GM12878 (cell line): Measurements from ENCODE around the gene MBD6. TPM values are rescaled to one million over a fixed set of nuclear protein-coding genes. Genes with fewer than 3 reads are reported as not detected.
A peak's percentile ranks its signal among the peaks of the same experiment; 100 is the strongest.

Source experiments
- ATF7 ChIP-seq: fragments of 450-650 bp; IDR thresholded peaks from 2 replicates; pipeline ENCODE4 v1.6.1; 2016; ENCODE audit warnings: low read depth, mild to moderate bottlenecking
- CTCF ChIP-seq, 3 experiments: IDR thresholded peaks in 2 of 3; conservative IDR thresholded peaks in 1 of 3; 2 replicates each; pipeline ENCODE4 v1.5.1; 2011; ENCODE audit warnings: low read depth in 3 of 3, low read length in 3 of 3, mild to moderate bottlenecking in 3 of 3, control low read depth in 2 of 3, moderate library complexity in 2 of 3, inconsistent platforms in 1 of 3, mixed read lengths in 1 of 3; ENCODE audit not compliant: control insufficient read depth in 2 of 3, insufficient read depth in 1 of 3; ENCODE audit errors: extremely low read depth in 1 of 3
- EGR1 ChIP-seq, 2 experiments: IDR thresholded peaks; 1 replicate in 1 of 2; 2 replicates in 1 of 2; pipeline ENCODE4 v1.6.1; 2011 to 2012; ENCODE audit warnings: low read depth in 2 of 2, low read length in 2 of 2, borderline replicate concordance in 1 of 2, mild to moderate bottlenecking in 1 of 2, moderate library complexity in 1 of 2
- FOXM1 ChIP-seq: IDR thresholded peaks from 2 replicates; pipeline ENCODE4 v1.6.1; 2012; ENCODE audit warnings: low read depth, mild to moderate bottlenecking, inconsistent platforms, low read length, moderate library complexity
- GATAD2B ChIP-seq: fragments of 450-650 bp; conservative IDR thresholded peaks from 2 replicates; pipeline ENCODE4 v1.6.1; 2017; ENCODE audit warnings: low read depth, mild to moderate bottlenecking, moderate library complexity
- HDGF ChIP-seq: fragments of 450-650 bp; IDR thresholded peaks from 2 replicates; pipeline ENCODE4 v1.6.1; 2016; ENCODE audit warnings: antibody characterized with exemption
- IKZF2 ChIP-seq, 2 experiments: fragments of 450-650 bp; IDR thresholded peaks; 2 replicates each; pipeline ENCODE4 v1.6.1; 2017; ENCODE audit warnings: mild to moderate bottlenecking in 2 of 2, moderate library complexity in 2 of 2
- JUNB ChIP-seq: IDR thresholded peaks from 2 replicates; pipeline ENCODE4 v1.6.1; 2016; ENCODE audit warnings: antibody characterized with exemption, mild to moderate bottlenecking
- LARP7 ChIP-seq: fragments of 450-650 bp; IDR thresholded peaks from 2 replicates; pipeline ENCODE4 v1.6.1; 2017; ENCODE audit warnings: mild to moderate bottlenecking
- MEF2B ChIP-seq: fragments of 450-650 bp; IDR thresholded peaks from 2 replicates; pipeline ENCODE4 v1.6.1; 2018; ENCODE audit warnings: mild to moderate bottlenecking, moderate library complexity; ENCODE audit not compliant: partially characterized antibody, poor library complexity, severe bottlenecking
- MXI1 ChIP-seq: fragments of 150-350 bp; IDR thresholded peaks from 2 replicates; pipeline ENCODE4 v1.6.1; 2011; ENCODE audit warnings: low read depth, mild to moderate bottlenecking, inconsistent platforms, low read length, improper control_type of control experiment
- NBN ChIP-seq: fragments of 450-650 bp; IDR thresholded peaks from 2 replicates; pipeline ENCODE4 v1.6.1; 2016
- NFYB ChIP-seq: IDR thresholded peaks from 2 replicates; pipeline ENCODE4 v1.6.1; 2011; ENCODE audit warnings: low read depth, mild to moderate bottlenecking, low read length, improper control_type of control experiment, moderate library complexity; ENCODE audit not compliant: insufficient read depth
- NKRF ChIP-seq: fragments of 450-650 bp; conservative IDR thresholded peaks from 2 replicates; pipeline ENCODE4 v1.6.1; 2017; ENCODE audit warnings: mild to moderate bottlenecking, moderate library complexity
- NR2F1 ChIP-seq: fragments of 450-650 bp; conservative IDR thresholded peaks from 2 replicates; pipeline ENCODE4 v1.6.1; 2017; ENCODE audit warnings: mild to moderate bottlenecking
- RAD21 ChIP-seq: IDR thresholded peaks from 2 replicates; pipeline ENCODE4 v1.6.1; 2011; ENCODE audit warnings: mild to moderate bottlenecking, low read depth, low read length, moderate library complexity; ENCODE audit not compliant: insufficient read depth
- SMAD1 ChIP-seq: fragments of 450-650 bp; IDR thresholded peaks from 2 replicates; pipeline ENCODE4 v1.6.1; 2018; ENCODE audit warnings: mild to moderate bottlenecking, low read depth; ENCODE audit not compliant: partially characterized antibody
- SMARCA5 ChIP-seq: fragments of 450-650 bp; IDR thresholded peaks from 2 replicates; pipeline ENCODE4 v1.6.1; 2017; ENCODE audit warnings: mild to moderate bottlenecking
- polyA plus RNA-seq, 11 experiments: library from polyadenylated mRNA; depleted of rRNA in 4 of 11; unstranded in 6 of 11; stranded (reverse) in 5 of 11; fragments of >200 nt; fragmentation: Nextera tagmentation in 4 of 11; fragmentation: Illumina TruSeq in 1 of 11; extraction: Ambion mirVana in 4 of 11; extraction: Trizol in 1 of 11; gene quantifications; 1 replicate in 1 of 11; 2 replicates in 10 of 11; pipeline versions ENCODE4 v1.2.1 to v1.2.3, GENCODE V29; 2011 to 2016; ENCODE audit warnings: inconsistent platforms in 2 of 11, missing spikeins in 2 of 11, low read depth in 1 of 11
- total RNA-seq, 4 experiments: library from RNA; depleted of rRNA in 3 of 4; stranded (reverse); fragments of >200 nt in 3 of 4; fragmentation: Illumina TruSeq in 1 of 4; extraction: Trizol in 1 of 4; gene quantifications; 2 replicates each; pipeline versions ENCODE4 v1.2.1 to v1.2.3, GENCODE V29; 2013 to 2021
- TF ChIP-seq, protein P1 (sequence below): IDR thresholded peaks from 2 replicates; pipeline ENCODE4 v1.6.1; 2012; ENCODE audit warnings: low read depth, low read length, improper control_type of control experiment
- TF ChIP-seq, protein P2 (sequence below): fragments of 450-650 bp; IDR thresholded peaks from 2 replicates; pipeline ENCODE4 v1.6.1; 2017; ENCODE audit warnings: antibody characterized with exemption, mild to moderate bottlenecking, moderate library complexity
- TF ChIP-seq, protein P3 (sequence below): fragments of 450-650 bp; IDR thresholded peaks from 2 replicates; pipeline ENCODE4 v1.6.1; 2016; ENCODE audit warnings: mild to moderate bottlenecking

MBD6 gene
- total and polyA plus RNA-seq, 10 of the 15 experiments (the other 5 are each of a cell fraction or from before 2014, with no cell fraction given) = 1.5 to 52.7 (median 6.8) TPM

GRCh38 chr12:57476162-57476992 lies 46.2 kb upstream of the MBD6 start (continued):
- TF ChIP-seq NBN (peak; percentile 62; the same call in 1 of the 2 replicates), NKRF (peak; percentile 7; the same call in 1 of the 2 replicates), MEF2B (no peak), ATF7 (peak; percentile 30; the same call in 1 of the 2 replicates), SMARCA5 (peak; percentile 98), MXI1 (0 out of 2 replicates have a peak, but pooled peaks have one; percentile 29), IKZF2 (IDR thresholded peaks at IDR 0.05) (peak; percentile 74 to 82), CTCF (IDR thresholded peaks at IDR 0.05 in 2 of 3, conservative IDR thresholded peaks at IDR 0.05 in 1 of 3; ENCODE audit: control insufficient read depth in 2 of 3, extremely low read depth in 1 of 3, insufficient read depth in 1 of 3, low read depth in 3 of 3, low read length in 3 of 3) (peak; percentile 48 to 81 (median 72)), HDGF (peak; percentile 46; the same call in 1 of the 2 replicates), EGR1 (IDR thresholded peaks at IDR 0.05; ENCODE audit: borderline replicate concordance in 1 of 2, low read depth in 2 of 2, low read length in 2 of 2) (peak in 1 of 2 experiments; percentile 92; a peak in 2 of 3 replicates), FOXM1 (peak; percentile 71; the same call in 1 of the 2 replicates), GATAD2B (peak; percentile 53; the same call in 1 of the 2 replicates), RAD21 (peak; percentile 43), SMAD1 (peak; percentile 34), NFYB (no peak), NR2F1 (peak; percentile 41; the same call in 1 of the 2 replicates), JUNB (no peak), LARP7 (0 out of 2 replicates have a peak, but pooled peaks have one; percentile 67)
- TF ChIP-seq, protein P1, sequence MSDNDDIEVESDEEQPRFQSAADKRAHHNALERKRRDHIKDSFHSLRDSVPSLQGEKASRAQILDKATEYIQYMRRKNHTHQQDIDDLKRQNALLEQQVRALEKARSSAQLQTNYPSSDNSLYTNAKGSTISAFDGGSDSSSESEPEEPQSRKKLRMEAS = 0 out of 2 replicates have a peak, but pooled peaks have one; percentile 9
- TF ChIP-seq, protein P2, sequence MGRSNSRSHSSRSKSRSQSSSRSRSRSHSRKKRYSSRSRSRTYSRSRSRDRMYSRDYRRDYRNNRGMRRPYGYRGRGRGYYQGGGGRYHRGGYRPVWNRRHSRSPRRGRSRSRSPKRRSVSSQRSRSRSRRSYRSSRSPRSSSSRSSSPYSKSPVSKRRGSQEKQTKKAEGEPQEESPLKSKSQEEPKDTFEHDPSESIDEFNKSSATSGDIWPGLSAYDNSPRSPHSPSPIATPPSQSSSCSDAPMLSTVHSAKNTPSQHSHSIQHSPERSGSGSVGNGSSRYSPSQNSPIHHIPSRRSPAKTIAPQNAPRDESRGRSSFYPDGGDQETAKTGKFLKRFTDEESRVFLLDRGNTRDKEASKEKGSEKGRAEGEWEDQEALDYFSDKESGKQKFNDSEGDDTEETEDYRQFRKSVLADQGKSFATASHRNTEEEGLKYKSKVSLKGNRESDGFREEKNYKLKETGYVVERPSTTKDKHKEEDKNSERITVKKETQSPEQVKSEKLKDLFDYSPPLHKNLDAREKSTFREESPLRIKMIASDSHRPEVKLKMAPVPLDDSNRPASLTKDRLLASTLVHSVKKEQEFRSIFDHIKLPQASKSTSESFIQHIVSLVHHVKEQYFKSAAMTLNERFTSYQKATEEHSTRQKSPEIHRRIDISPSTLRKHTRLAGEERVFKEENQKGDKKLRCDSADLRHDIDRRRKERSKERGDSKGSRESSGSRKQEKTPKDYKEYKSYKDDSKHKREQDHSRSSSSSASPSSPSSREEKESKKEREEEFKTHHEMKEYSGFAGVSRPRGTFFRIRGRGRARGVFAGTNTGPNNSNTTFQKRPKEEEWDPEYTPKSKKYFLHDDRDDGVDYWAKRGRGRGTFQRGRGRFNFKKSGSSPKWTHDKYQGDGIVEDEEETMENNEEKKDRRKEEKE = no peak
- TF ChIP-seq, protein P3, sequence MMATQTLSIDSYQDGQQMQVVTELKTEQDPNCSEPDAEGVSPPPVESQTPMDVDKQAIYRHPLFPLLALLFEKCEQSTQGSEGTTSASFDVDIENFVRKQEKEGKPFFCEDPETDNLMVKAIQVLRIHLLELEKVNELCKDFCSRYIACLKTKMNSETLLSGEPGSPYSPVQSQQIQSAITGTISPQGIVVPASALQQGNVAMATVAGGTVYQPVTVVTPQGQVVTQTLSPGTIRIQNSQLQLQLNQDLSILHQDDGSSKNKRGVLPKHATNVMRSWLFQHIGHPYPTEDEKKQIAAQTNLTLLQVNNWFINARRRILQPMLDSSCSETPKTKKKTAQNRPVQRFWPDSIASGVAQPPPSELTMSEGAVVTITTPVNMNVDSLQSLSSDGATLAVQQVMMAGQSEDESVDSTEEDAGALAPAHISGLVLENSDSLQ = peak; percentile 8; the same call in 1 of the 2 replicates
